PC-9 (cell line): ENCODE measurements around the gene TTC39B. TPM values are rescaled to one million over a fixed set of nuclear protein-coding genes. Genes with fewer than 3 reads are reported as not detected.

Experiments
- BruUV-seq: library from RNA; stranded (reverse); fragments of 400-500 nt; replicated peaks from 2 replicates; lab custom pipeline; 2021; lab: Mats Ljungman, UMichigan
- CTCF ChIA-PET: fragments of 300-600 bp; sonication (Branson Sonifier 250); formaldehyde crosslinking; loops from one replicate; lab custom pipeline; 2022; ENCODE audit warnings: antibody characterized with exemption; lab: Charles Lee
- POLR2A ChIA-PET: fragments of 300-600 bp; sonication (Branson Sonifier 250); formaldehyde crosslinking; loops from one replicate; lab custom pipeline; 2022; ENCODE audit warnings: antibody characterized with exemption; ENCODE audit not compliant: unreplicated experiment; lab: Charles Lee
- DNase-seq, 2 experiments: peaks; one replicate each; pipeline versions ENCODE4 v3.0.0 to v3.0.0-alpha.2; 2015 to 2022; ENCODE audit warnings: mixed read lengths in 1 of 2
- H2AFZ ChIP-seq: fragments of 200-600 bp; sonication (generic); 2 replicates; pipeline ENCODE4 v1.8.1; 2017; ENCODE audit warnings: antibody characterized with exemption
- H3F3A ChIP-seq: fragments of 200-600 bp; sonication (generic); 2 replicates; pipeline ENCODE4 v1.8.1; 2017; ENCODE audit warnings: antibody characterized with exemption, mild to moderate bottlenecking, low read depth; ENCODE audit not compliant: insufficient read depth
- H3K27ac ChIP-seq: fragments of 200-600 bp; sonication (generic); 2 replicates; pipeline ENCODE4 v1.6.1; 2016; ENCODE audit warnings: mixed run types
- H3K27me3 ChIP-seq: fragments of 200-600 bp; sonication (generic); 2 replicates; pipeline ENCODE4 v1.6.1; 2016; ENCODE audit warnings: low read depth, mixed run types; ENCODE audit not compliant: insufficient read depth
- H3K36me3 ChIP-seq: fragments of 200-600 bp; sonication (generic); 2 replicates; pipeline ENCODE4 v1.6.1; 2016; ENCODE audit warnings: low read depth, mixed run types
- H3K4me1 ChIP-seq: fragments of 200-600 bp; sonication (generic); replicated peaks from 2 replicates; pipeline ENCODE4 v1.6.1; 2016; ENCODE audit warnings: mixed run types; ENCODE audit not compliant: insufficient read depth
- H3K4me2 ChIP-seq: fragments of 200-600 bp; sonication (generic); 2 replicates; pipeline ENCODE4 v1.6.1; 2017; ENCODE audit warnings: mixed run types
- H3K4me3 ChIP-seq: fragments of 200-600 bp; sonication (generic); 2 replicates; pipeline ENCODE4 v1.6.1; 2016; ENCODE audit warnings: mixed run types
- H3K79me2 ChIP-seq: fragments of 200-600 bp; sonication (generic); 2 replicates; pipeline ENCODE4 v1.6.1; 2017; ENCODE audit warnings: low read depth, mixed run types
- H3K9me2 ChIP-seq: fragments of 200-600 bp; sonication (generic); 2 replicates; pipeline ENCODE4 v1.8.1; 2017; ENCODE audit warnings: mild to moderate bottlenecking; ENCODE audit not compliant: insufficient read depth
- H3K9me3 ChIP-seq: fragments of 200-600 bp; sonication (generic); 2 replicates; pipeline ENCODE4 v1.8.1; 2016; ENCODE audit warnings: low read depth; ENCODE audit not compliant: insufficient read depth
- H4K20me1 ChIP-seq: fragments of 200-600 bp; sonication (generic); 2 replicates; pipeline ENCODE4 v1.8.1; 2017; ENCODE audit not compliant: insufficient read depth
- EZH2 ChIP-seq: fragments of 200-600 bp; sonication (generic); IDR thresholded peaks from 2 replicates; pipeline ENCODE4 v1.8.0; 2017; ENCODE audit warnings: antibody characterized with exemption, low read depth
- intact Hi-C: fragments of 100-400 bp; cut with micrococcal nuclease; formaldehyde crosslinking; loops from one replicate; pipeline ENCODE4 v1.10.0; 2022; ENCODE audit not compliant: unreplicated experiment
- total RNA-seq: library from RNA; stranded (reverse); gene quantifications from 2 replicates; pipeline ENCODE4 v1.2.3, GENCODE V29; 2021
- TF ChIP-seq, protein P1 (sequence below): fragments of 200-600 bp; sonication (generic); conservative IDR thresholded peaks from 2 replicates; pipeline ENCODE4 v1.6.1; 2017; ENCODE audit warnings: mixed run types, antibody characterized with exemption, mild to moderate bottlenecking, moderate library complexity

TTC39B gene
- total RNA-seq, 1 experiment from 2014 or later: 8.8 TPM

DNA sequence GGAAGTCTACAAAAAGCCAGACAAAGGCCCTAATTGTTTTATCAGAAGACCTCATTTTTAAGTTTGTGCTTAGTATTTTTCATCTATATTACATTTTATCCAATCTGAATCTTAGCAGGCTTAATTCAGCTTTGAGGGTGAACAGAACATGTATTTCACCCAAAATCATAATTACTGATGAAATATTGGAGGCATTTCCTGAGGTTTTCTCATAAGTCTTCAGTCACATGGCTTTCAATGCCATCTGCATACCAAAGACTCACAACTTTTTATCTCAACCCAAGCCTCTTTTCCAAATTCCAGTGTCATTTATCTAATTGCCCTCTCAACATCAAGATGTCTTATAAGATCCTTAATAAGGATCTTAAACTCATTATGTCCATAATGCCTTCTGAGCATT lies 150.8 kb downstream of the TTC39B start:
- no TSS peak for BruUV-seq
- 0 out of 2 replicates have a peak, but pooled peaks cover 6% of the 10 kb centered on the region for H3K4me1 ChIP-seq
- no peaks in the 10 kb centered on the region for H3K27me3 ChIP-seq
- no peaks in the 10 kb centered on the region for H3K36me3 ChIP-seq
- H4K20me1 ChIP-seq: no peaks in the 10 kb centered on the region
- no peaks in the 10 kb centered on the region for H3K79me2 ChIP-seq
- TF ChIP-seq, protein P1, sequence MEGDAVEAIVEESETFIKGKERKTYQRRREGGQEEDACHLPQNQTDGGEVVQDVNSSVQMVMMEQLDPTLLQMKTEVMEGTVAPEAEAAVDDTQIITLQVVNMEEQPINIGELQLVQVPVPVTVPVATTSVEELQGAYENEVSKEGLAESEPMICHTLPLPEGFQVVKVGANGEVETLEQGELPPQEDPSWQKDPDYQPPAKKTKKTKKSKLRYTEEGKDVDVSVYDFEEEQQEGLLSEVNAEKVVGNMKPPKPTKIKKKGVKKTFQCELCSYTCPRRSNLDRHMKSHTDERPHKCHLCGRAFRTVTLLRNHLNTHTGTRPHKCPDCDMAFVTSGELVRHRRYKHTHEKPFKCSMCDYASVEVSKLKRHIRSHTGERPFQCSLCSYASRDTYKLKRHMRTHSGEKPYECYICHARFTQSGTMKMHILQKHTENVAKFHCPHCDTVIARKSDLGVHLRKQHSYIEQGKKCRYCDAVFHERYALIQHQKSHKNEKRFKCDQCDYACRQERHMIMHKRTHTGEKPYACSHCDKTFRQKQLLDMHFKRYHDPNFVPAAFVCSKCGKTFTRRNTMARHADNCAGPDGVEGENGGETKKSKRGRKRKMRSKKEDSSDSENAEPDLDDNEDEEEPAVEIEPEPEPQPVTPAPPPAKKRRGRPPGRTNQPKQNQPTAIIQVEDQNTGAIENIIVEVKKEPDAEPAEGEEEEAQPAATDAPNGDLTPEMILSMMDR: no peak
- no peak for TF ChIP-seq EZH2
- no peaks in the 10 kb centered on the region for H3K9me2 ChIP-seq
- no peaks in the 10 kb centered on the region for H3F3A ChIP-seq
- no peak for DNase-seq
- no peak overlapping the region for H3K27ac ChIP-seq
- ChIA-PET CTCF (no interaction called here), POLR2A (no interaction called here)
- no peak overlapping the region for H3K4me3 ChIP-seq
- intact Hi-C loops: no loop called here
- H3K4me2 ChIP-seq: no peak overlapping the region
- no peaks in the 10 kb centered on the region for H3K9me3 ChIP-seq
- H2AFZ ChIP-seq: no peak overlapping the region

GRCh38 chr9:15155826-15156225 lies 151.2 kb downstream of the TTC39B start:
- intact Hi-C loops: no loop called here
- 0 out of 2 replicates have a peak, but pooled peaks cover 6% of the 10 kb centered on the region for H3K4me1 ChIP-seq
- no peaks in the 10 kb centered on the region for H4K20me1 ChIP-seq
- no peaks in the 10 kb centered on the region for H3K9me3 ChIP-seq
- H3K36me3 ChIP-seq: no peaks in the 10 kb centered on the region
- no peaks in the 10 kb centered on the region for H3K27me3 ChIP-seq
- ChIA-PET CTCF (no interaction called here), POLR2A (no interaction called here)
- no peak overlapping the region for H3K27ac ChIP-seq
- no peak overlapping the region for H3K4me3 ChIP-seq
- no peaks in the 10 kb centered on the region for H3K79me2 ChIP-seq
- no peak overlapping the region for H3K4me2 ChIP-seq
- no peak for DNase-seq
- H3F3A ChIP-seq: no peaks in the 10 kb centered on the region
- H3K9me2 ChIP-seq: no peaks in the 10 kb centered on the region
- no TSS peak for BruUV-seq
- no peak overlapping the region for H2AFZ ChIP-seq
- TF ChIP-seq, protein P1: no peak
- TF ChIP-seq EZH2: no peak

DNA sequence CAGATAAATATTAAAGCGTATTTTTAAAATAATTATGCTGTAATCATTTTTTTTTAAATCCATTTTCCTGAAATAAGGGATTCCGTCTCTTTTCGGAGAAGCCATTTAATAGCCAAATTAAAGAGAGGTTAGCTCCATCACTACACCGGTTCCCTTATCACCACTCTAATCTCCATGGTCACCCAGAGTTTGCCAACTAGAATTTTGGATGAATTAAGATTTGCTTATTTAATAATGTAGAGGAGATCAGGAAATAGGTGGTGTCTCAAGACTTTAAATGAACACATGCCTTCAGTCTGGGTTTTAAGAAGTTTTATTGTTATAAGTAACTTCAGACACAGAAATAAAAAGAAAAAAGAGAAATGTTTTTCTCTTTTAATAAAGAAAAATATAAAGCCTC lies 151.7 kb downstream of the TTC39B start:
- ChIA-PET CTCF (no interaction called here), POLR2A (no interaction called here)
- BruUV-seq: no TSS peak
- H3K27me3 ChIP-seq: no peaks in the 10 kb centered on the region
- H4K20me1 ChIP-seq: no peaks in the 10 kb centered on the region
- H3K4me2 ChIP-seq: no peak overlapping the region
- 0 out of 2 replicates have a peak, but pooled peaks cover 6% of the 10 kb centered on the region for H3K4me1 ChIP-seq
- H2AFZ ChIP-seq: no peak overlapping the region
- H3K9me2 ChIP-seq: no peaks in the 10 kb centered on the region
- no peak for TF ChIP-seq EZH2
- TF ChIP-seq, protein P1: no peak
- no peak for DNase-seq
- no peaks in the 10 kb centered on the region for H3K36me3 ChIP-seq
- no peak overlapping the region for H3K4me3 ChIP-seq
- intact Hi-C loops: no loop called here
- H3K9me3 ChIP-seq: no peaks in the 10 kb centered on the region
- H3F3A ChIP-seq: no peaks in the 10 kb centered on the region
- no peaks in the 10 kb centered on the region for H3K79me2 ChIP-seq
- H3K27ac ChIP-seq: no peak overlapping the region
